Karpas-422 (cell line): Measurements from ENCODE around the gene HSBP1L1. TPM values are rescaled to one million over a fixed set of nuclear protein-coding genes. Genes with fewer than 3 reads are reported as not detected.

Experiments used
- DNase-seq: peaks from one replicate; pipeline ENCODE4 v3.0.0-alpha.2; 2015
- H2AFZ ChIP-seq: fragments of 200-600 bp; sonication (generic); 2 replicates; pipeline ENCODE4 v1.6.1; 2014; ENCODE audit warnings: antibody characterized with exemption, low read length, mixed read lengths
- H3K27ac ChIP-seq: fragments of 200-600 bp; sonication (generic); 2 replicates; pipeline ENCODE4 v1.5.1; 2014; ENCODE audit warnings: mild to moderate bottlenecking, low read length, moderate library complexity
- H3K27me3 ChIP-seq: fragments of 200-600 bp; sonication (generic); 2 replicates; pipeline ENCODE4 v1.6.1; 2014; ENCODE audit warnings: low read length, mixed read lengths
- H3K36me3 ChIP-seq: fragments of 200-600 bp; sonication (generic); 2 replicates; pipeline ENCODE4 v1.6.1; 2014; ENCODE audit warnings: low read length, mixed read lengths; ENCODE audit not compliant: insufficient read depth
- H3K4me1 ChIP-seq: fragments of 200-600 bp; sonication (generic); 2 replicates; pipeline ENCODE4 v1.6.1; 2014; ENCODE audit warnings: mild to moderate bottlenecking, low read length, mixed read lengths
- H3K4me2 ChIP-seq: fragments of 200-600 bp; sonication (generic); 2 replicates; pipeline ENCODE4 v1.6.1; 2014; ENCODE audit warnings: low read length, low read depth, mild to moderate bottlenecking; ENCODE audit not compliant: poor library complexity, severe bottlenecking
- H3K4me3 ChIP-seq: fragments of 200-600 bp; sonication (generic); 2 replicates; pipeline ENCODE4 v1.5.1; 2014; ENCODE audit warnings: mild to moderate bottlenecking, antibody characterized with exemption, low read length, mixed read lengths
- H3K79me2 ChIP-seq: fragments of 200-600 bp; sonication (generic); 2 replicates; pipeline ENCODE4 v1.6.1; 2014; ENCODE audit warnings: mild to moderate bottlenecking, low read length, mixed read lengths
- H3K9ac ChIP-seq: fragments of 200-600 bp; sonication (generic); 2 replicates; pipeline ENCODE4 v1.6.0; 2014; ENCODE audit warnings: low read length
- H3K9me2 ChIP-seq: fragments of 200-600 bp; sonication (generic), shearing (Covaris generic); replicated peaks from 2 replicates; pipeline ENCODE4 v1.6.0; 2014; ENCODE audit warnings: mild to moderate bottlenecking, low read length, moderate library complexity; ENCODE audit not compliant: insufficient read depth
- H3K9me3 ChIP-seq: fragments of 300-700, 200-600 bp; sonication (generic); 2 replicates; pipeline ENCODE4 v1.6.1; 2014; ENCODE audit warnings: low read length, mixed read lengths
- H4K20me1 ChIP-seq: fragments of 200-600 bp; sonication (generic); 2 replicates; pipeline ENCODE4 v1.6.1; 2014; ENCODE audit warnings: mild to moderate bottlenecking, antibody characterized with exemption, low read length, low read depth; ENCODE audit not compliant: insufficient read depth
- total RNA-seq: library from RNA; depleted of rRNA; stranded (reverse); fragments of >200 nt; shearing (Covaris generic); gene quantifications from 2 replicates; pipeline ENCODE4 v1.2.3, GENCODE V29; 2014; ENCODE audit warnings: low replicate concordance

The HSBP1L1 gene
- total RNA-seq, 1 experiment from 2014 or later, result 11.4 TPM

DNA sequence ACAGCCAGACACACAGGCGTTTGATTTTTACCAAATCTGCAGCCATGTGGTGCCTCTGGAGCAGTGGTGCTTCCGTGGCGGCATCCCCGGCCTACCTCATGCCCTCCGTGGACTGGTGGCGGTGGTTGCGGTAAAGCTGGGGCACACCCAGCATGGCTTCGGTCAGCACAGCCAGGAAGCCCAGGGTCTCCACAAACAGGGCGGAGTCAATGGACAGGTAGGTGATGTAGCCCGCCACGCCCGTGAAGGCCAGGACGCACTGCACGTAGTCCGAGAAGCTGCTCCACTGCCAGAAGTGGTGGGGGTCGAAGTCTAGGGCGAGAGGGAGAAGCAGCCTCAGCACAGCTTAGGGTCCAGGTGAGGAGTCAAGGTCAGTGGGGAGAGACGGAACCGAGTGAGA is 45.4 kb upstream of the HSBP1L1 start:
- H3K79me2 ChIP-seq, result peaks cover 36% of the 10 kb centered on the region
- no peak overlapping the region for H3K27ac ChIP-seq
- H3K27me3 ChIP-seq, result no peaks in the 10 kb centered on the region
- H3K36me3 ChIP-seq, result peaks cover 44% of the 10 kb centered on the region
- H3K4me1 ChIP-seq, result no peaks in the 10 kb centered on the region
- H3K4me3 ChIP-seq, result no peak overlapping the region
- no peak overlapping the region for H2AFZ ChIP-seq
- no peaks in the 10 kb centered on the region for H3K9me2 ChIP-seq
- peaks cover 17% of the 10 kb centered on the region; the same call in 1 of the 2 replicates for H3K9me3 ChIP-seq
- no peak for DNase-seq
- H4K20me1 ChIP-seq, result no peaks in the 10 kb centered on the region
- no peak overlapping the region for H3K4me2 ChIP-seq
- H3K9ac ChIP-seq, result no peak overlapping the region

DNA sequence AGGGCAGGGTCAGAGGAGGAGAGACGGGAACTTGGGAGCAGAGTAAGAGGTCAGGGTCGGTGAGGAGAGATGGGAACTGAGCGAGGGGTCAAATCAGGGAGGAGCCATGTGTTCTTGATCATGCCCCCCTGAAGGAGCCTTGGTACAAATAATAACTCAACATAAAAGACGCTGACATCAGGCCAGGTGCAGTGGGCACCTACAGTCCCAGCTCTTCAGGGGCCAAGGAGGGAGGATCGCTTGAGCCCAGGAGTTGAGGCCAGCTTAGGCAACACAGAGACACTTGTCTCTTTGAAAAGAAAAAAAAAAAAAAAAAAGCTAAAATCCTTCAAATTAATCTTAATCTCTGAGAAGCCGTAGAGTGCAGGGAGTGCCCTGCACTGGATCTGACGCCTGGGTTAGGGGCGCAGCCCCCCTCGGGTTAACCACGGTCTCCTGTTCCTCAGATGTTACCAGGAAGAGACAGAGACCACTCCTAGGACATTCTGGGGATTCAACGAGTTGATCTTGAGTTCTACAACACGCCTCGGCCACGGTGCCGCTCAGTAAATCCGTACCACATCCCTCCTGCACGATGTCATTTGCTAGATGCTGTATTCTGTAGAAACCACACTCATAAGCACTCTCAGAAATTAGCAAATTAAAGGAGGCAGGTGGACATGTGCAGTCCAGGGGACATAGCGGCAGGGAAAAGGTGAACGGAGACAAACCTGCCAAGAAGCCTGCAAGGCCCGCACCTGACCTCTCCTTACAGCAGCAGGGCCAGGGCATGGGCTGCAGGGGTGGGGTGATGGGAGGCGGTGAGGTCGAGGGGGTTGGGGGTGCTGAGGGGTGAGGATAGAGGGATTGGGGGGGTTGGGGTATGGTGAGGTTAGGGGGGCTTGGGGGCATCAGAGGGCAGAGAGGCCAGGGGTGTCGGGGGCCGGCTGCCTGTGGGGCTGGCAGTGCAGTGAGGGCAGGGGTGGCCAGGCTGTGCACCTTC is 42.2 kb upstream of the HSBP1L1 start:
- Histone ChIP-seq H3K27me3 (no peaks in the 10 kb centered on the region), H3K9ac (no peak overlapping the region), H3K4me1 (no peaks in the 10 kb centered on the region), H3K4me2 (no peak overlapping the region), H3K9me3 (peaks cover 15% of the 10 kb centered on the region; the same call in 1 of the 2 replicates), H3K79me2 (peaks cover 54% of the 10 kb centered on the region), H3K4me3 (no peak overlapping the region), H3K9me2 (no peaks in the 10 kb centered on the region), H2AFZ (no peak overlapping the region), H4K20me1 (no peaks in the 10 kb centered on the region), H3K27ac (no peak overlapping the region), H3K36me3 (peaks cover 58% of the 10 kb centered on the region)
- DNase-seq, result peak; percentile 50

DNA sequence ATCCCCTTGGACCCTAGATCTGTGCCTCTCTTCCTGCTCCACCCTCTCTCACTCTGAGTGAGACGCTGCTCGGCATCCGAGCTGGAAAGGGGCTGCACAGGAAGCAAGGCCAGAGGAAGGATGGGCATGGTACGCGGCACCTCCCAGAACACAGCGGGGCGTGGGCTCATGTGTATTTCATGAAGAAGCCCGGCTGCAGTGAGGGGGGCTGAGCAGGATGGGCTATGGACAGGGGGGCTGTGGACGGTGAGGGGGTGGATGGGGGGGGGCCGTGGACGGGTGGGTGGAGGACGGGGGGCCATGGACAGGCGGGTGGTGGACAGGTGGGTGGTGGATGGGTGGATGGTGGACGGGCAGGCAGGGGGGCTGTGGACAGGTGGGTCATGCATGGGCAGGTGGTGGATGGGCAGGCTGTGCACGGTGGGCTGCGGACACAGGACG is 41.5 kb upstream of the HSBP1L1 start:
- H4K20me1 ChIP-seq, result no peaks in the 10 kb centered on the region

DNA sequence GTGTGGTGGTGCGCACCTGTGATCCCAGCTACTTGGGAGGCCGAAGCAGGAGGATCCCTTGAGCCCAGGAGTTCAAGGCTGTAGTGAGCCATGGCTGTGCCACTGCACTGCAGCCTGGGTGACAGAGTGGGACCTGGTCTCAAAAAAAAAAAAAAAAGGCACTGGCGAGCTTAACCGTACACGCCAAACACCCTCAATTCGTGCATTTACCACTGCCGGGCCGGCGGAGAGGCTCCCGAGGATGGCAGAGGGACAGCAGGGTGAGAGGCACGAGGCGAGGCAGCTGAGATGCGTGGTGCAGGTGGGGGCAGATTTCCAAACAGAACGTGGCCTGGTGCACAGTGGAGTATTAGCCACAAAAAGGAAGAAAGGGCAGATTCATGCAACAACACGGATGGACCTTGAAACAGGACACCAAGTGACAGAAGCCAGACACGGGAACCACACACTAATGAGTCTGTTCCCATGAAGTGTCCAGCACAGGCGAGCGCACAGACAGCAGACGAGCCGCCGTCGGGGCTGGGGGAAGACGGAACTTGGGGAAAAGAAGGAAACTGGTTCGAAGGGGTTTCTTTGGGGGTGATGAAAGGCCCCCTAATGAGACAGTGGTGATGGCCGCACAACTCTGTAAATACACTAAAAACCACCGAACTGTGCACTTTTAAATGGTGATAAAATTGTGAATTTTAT is 40.4 kb upstream of the HSBP1L1 start:
- peaks cover 57% of the 10 kb centered on the region for H3K36me3 ChIP-seq
- no peaks in the 10 kb centered on the region for H3K4me1 ChIP-seq
- no peak overlapping the region for H2AFZ ChIP-seq
- no peaks in the 10 kb centered on the region for H3K9me2 ChIP-seq
- H3K4me3 ChIP-seq, result no peak overlapping the region
- no peak overlapping the region for H3K27ac ChIP-seq
- no peak overlapping the region for H3K4me2 ChIP-seq
- no peak overlapping the region for H3K9ac ChIP-seq
- DNase-seq, result no peak
- H4K20me1 ChIP-seq, result no peaks in the 10 kb centered on the region
- H3K9me3 ChIP-seq, result peaks cover 10% of the 10 kb centered on the region; the same call in 1 of the 2 replicates
- no peaks in the 10 kb centered on the region for H3K27me3 ChIP-seq
- peaks cover 59% of the 10 kb centered on the region for H3K79me2 ChIP-seq

More for the DNA sequence above, 41.5 kb upstream of the HSBP1L1 start:
- H3K79me2 ChIP-seq, result peaks cover 54% of the 10 kb centered on the region
- no peak overlapping the region for H2AFZ ChIP-seq
- DNase-seq, result no peak
- no peak overlapping the region for H3K4me2 ChIP-seq
- no peak overlapping the region for H3K4me3 ChIP-seq
- H3K36me3 ChIP-seq, result peaks cover 53% of the 10 kb centered on the region
- H3K9me2 ChIP-seq, result no peaks in the 10 kb centered on the region
- no peaks in the 10 kb centered on the region for H3K27me3 ChIP-seq
- no peaks in the 10 kb centered on the region for H3K4me1 ChIP-seq
- peaks cover 15% of the 10 kb centered on the region; the same call in 1 of the 2 replicates for H3K9me3 ChIP-seq
- no peak overlapping the region for H3K27ac ChIP-seq
- no peak overlapping the region for H3K9ac ChIP-seq

DNA sequence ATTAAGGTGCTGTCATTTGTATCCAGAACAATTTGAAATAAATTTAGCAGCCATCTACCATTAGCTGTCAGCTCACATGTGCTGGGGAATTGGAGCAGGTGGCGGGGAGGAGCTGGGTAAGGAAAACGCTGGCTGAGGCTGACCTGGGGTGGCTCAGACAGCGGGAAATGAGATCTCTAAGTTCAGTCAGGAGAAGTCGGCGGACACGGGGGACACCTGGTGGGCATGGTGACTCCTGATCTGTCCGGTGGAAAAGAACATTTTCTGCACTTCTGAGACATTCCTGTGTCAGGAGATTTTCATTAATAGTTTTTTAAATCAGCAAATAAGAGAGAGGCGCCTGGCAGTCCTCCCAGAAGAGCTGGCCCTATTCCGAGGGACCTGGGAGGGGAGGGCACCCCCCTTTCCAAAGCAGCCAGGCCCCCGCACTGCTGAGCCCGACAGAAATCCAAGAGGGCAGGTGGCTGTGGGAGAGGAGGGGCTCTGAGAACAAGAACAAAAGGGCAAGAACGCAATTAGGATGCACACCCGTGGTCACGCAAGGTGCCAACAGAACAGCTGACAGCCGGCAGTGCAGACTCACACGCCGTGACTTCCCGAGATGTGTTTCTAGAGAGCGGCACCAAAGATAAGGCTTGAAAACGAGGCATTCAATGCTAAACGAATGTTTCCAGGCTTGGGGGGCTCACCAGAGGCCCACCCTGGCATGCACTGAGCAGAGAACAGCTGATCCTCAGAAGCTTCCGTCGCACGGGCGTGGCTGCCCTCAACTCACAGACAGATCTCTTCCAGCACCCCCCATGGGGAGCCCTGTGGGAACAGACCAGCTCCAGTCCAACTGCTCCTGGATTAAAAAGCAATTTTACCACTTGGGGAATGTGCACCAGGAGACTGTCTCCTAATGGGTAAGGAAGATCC is 39.4 kb upstream of the HSBP1L1 start:
- H3K9me3 ChIP-seq, result peaks cover 16% of the 10 kb centered on the region
- H2AFZ ChIP-seq, result no peak overlapping the region
- H3K4me1 ChIP-seq, result no peaks in the 10 kb centered on the region
- H3K36me3 ChIP-seq, result peaks cover 65% of the 10 kb centered on the region
- H3K27me3 ChIP-seq, result no peaks in the 10 kb centered on the region
- no peak overlapping the region for H3K9ac ChIP-seq
- H3K4me3 ChIP-seq, result no peak overlapping the region
- no peak overlapping the region for H3K27ac ChIP-seq
- H4K20me1 ChIP-seq, result no peaks in the 10 kb centered on the region
- H3K4me2 ChIP-seq, result no peak overlapping the region
- H3K79me2 ChIP-seq, result peaks cover 66% of the 10 kb centered on the region
- DNase-seq, result no peak
- H3K9me2 ChIP-seq, result no peaks in the 10 kb centered on the region

DNA sequence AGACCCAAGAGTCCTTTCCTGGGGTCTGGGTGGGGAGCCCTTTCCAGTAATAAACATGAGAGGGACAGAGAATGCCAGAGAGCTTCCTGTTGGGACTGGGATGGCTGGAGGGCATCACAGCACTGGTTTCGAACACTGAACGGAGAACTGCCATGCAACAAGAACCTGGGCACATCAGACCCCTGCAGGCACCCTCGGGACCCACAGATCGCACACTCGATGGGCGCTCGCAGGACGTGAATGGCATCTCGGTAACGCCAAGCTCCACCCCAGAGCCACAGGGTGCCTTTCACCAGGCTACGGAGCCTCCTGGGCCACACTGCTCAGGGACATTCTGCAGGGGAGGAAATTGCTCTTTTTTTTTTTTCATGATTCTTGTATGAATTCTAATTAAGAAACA is 38.1 kb upstream of the HSBP1L1 start:
- Histone ChIP-seq H3K27ac (no peak overlapping the region), H3K4me3 (no peak overlapping the region), H3K9me3 (peaks cover 25% of the 10 kb centered on the region), H3K9me2 (no peaks in the 10 kb centered on the region), H3K4me1 (no peaks in the 10 kb centered on the region), H4K20me1 (no peaks in the 10 kb centered on the region), H3K4me2 (no peak overlapping the region), H3K79me2 (peaks cover 77% of the 10 kb centered on the region), H3K9ac (no peak overlapping the region), H3K27me3 (no peaks in the 10 kb centered on the region), H3K36me3 (peaks cover 76% of the 10 kb centered on the region), H2AFZ (no peak overlapping the region)
- no peak for DNase-seq

DNA sequence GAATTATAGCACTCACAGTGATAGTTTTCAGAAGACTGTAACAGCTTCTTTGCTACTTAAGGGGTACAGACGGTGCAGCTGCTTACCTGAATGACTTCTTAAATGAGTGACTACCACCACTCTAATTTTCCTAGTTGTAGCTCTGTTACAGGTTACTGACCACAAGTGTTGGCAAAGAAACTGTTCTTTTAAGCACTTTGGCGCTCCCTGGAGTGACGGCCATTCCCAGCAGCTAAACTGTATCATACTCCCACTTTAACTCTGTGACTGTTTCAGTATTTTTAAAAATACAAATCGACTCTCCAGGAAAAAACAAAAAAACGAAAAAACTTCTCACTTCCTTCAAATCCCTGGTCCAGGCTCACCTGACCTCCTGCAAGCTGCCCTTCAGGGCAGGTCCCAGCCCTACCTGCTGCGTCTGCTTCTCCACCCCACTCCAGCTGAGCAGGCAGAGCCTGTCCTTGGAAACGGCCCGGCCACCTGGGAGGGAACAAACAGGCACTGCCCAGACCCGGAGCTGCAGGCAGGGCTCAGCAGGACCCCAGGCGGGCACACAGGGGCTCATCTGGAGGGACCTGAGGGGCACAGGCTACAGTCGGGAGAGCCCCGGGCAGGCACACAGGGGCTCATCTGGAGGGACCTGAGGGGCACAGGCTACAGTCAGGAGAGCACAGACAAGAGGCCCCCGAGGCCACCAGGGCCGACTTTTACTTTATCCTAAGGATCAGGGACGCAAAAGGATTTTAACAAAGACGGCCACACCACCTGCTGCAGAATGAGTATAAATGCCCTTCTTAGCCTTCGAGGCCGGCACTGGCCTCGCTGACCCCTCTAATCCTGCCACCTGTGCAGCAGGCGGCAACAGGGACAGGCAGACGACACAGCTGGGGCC is 37.5 kb upstream of the HSBP1L1 start:
- no peak overlapping the region for H3K27ac ChIP-seq
- peaks cover 84% of the 10 kb centered on the region for H3K79me2 ChIP-seq
- H3K4me3 ChIP-seq, result no peak overlapping the region
- H3K36me3 ChIP-seq, result peaks cover 78% of the 10 kb centered on the region
- no peak overlapping the region for H3K4me2 ChIP-seq
- no peaks in the 10 kb centered on the region for H4K20me1 ChIP-seq
- H3K4me1 ChIP-seq, result no peaks in the 10 kb centered on the region
- DNase-seq, result no peak
- H3K9ac ChIP-seq, result no peak overlapping the region
- no peak overlapping the region for H2AFZ ChIP-seq
- no peaks in the 10 kb centered on the region for H3K27me3 ChIP-seq
- H3K9me2 ChIP-seq, result no peaks in the 10 kb centered on the region
- H3K9me3 ChIP-seq, result peaks cover 29% of the 10 kb centered on the region
